ENCODE results near the gene DHCR7.

- TF ChIP-seq CTCF (IDR thresholded peaks at IDR 0.05; ENCODE audit: low read depth, low read length, poor library complexity, severe bottlenecking) (no peak), EZH2phosphoT487 (IDR thresholded peaks at IDR 0.05; ENCODE audit: borderline replicate concordance, low read length) (no peak)
Observed at GRCh38 chr11:71461696-71462095, 13.5 kb upstream of the DHCR7 start.
